HG03045 (cell line): ENCODE measurements around the gene IL17REL.

ENCODE experiments used
- ATAC-seq: cut with Tn5 transposase; IDR thresholded peaks from one replicate; pipeline ENCODE4 v1.9.1; 2021; ENCODE audit warnings: mild to moderate bottlenecking, moderate library complexity; ENCODE audit not compliant: unreplicated experiment

IL17REL gene

DNA sequence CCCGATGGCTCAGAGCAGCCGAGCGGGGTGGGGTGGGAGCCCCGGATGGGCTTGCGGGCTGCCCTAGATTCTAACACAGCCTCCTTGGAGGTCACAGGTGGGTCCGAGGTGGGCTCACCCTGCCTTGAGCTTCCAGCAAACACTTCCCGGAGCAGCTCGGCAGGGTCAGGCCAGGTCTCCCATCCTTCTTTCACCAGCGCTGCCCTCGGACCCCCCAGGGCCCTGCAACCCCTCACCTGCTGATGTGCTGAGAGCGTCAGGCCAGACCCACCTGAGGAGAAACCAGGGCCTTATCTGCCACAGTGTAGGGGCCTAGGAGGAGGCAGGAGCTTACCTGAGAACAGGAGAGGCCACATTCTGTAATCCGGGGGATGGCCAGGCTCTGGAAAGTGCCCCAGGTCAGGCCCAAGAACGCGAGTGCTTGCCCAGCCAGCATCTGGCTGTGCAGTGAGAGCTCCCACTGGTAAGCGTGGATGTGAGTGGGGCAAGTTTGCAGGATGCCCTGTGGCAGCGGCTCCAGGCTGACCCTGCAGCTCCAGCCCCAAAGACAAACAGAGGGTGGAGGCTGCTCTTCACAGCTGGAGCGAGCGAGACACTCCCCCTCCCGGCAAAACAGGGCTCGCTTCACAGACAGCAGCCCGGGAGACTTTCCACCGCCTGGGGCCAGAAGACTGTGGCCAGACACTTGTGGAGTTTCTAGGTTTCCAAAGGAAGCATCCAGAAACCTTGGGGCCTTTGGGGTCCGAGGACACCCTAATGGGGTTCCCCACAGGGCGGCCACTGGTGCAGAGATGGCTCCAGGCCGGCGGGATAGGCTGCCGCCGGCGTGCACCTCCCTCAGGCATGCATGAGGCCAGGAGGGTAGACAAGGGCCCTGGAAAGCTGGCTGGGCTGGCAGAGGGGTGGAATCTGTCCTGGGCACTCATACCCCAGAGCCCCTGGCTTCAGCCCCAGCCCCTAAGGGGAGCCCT lies at the start of gene IL17REL:
Gene IL17REL, minus strand, starts transcription at position 555 of the 971 bp plus-strand sequence. Its CDS starts 119 bp downstream, at position 436.
- ATAC-seq, result no peak

DNA sequence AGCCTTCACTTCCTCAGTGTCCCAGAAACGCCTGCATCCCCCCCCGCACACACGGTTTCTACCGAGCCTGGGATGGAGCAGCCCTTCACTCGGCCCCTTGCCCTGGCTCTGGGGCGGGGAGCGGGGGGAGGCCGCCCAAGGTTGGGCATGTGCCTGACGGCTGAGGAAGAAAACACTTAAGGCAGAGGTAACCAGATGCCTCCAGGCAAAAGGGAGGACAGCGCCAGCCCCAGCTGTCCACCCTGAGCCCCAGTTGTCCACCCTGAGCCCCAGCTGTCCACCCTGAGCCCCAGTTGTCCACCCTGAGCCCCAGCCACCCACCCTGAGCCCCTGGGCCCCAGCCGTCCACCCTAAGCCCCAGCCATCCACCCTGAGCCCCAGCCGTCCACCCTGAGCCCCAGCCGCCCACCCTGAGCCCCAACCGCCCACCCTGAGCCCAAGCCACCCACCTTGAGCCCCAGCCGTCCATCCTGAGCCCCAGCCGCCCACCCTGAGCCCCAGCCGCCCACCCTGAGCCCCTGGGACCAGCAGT lies 49.3 kb upstream of the IL17REL start:
- ATAC-seq, result no peak

DNA sequence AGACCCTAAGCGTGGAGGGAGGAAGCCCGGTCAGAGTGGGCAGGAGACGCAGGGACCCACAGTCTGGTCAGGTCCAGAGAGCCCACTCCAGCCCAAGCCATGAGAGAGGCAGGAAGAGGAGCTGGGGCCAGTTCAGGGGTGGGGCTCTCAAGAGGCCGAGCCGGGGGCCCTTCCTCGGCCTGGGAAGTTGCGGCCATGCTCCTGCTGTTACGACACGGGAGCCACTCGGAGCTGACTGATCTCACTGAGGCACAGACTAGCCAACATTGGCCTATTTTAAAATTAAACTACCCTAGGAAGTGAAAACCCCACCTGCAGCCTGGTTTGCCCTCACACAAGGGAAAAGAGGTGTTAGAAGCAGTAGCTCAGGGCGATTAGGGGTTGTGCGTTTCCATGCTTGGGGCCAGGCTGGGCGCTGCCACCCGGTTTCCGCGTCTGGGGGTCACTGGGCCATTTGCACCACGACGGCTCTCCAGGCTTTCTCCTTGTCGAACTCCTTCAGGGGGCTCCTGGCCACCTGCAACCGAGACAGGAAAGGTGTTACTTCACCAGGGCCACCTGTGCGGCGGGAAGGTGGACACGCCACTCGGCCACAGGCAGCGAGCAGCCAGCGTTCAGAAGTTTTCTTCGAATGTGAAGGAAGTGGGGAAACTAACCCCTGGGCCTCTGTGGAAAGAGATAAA lies 48.7 kb upstream of the IL17REL start:
- ATAC-seq, result no peak

DNA sequence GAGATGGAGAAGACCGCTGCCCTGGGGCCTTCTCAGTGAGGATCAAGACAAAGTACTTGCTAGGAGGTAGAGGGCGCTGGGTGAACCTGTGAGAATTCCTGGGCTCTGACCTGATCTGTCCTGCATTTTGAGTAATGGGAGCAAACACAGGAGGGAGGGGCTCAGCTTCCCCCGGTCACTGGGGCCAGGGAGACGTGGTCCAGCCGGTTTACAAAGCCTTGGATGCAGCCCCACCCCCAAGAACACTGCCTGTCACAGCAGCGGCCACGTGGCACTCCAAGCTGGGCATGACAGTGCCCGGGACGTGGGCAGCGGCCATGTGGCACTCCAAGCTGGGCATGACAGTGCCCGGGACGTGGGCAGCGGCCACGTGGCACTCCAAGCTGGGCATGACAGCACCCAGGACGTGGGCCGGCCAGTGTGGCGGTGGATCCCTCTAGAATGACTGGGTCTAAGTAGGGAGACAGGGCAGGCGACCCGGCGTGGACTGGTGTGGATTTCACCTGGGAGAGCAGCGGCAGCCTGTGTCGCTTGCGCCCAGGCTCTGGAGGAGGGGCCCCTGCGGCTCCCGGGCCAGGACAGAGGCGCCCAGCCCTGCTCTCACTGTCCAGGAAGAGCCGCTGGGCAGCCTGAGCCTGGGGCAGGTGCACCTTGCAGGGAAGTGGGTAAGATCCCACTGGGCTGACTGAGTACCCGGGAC lies 48.0 kb upstream of the IL17REL start:
- ATAC-seq, result no peak

DNA sequence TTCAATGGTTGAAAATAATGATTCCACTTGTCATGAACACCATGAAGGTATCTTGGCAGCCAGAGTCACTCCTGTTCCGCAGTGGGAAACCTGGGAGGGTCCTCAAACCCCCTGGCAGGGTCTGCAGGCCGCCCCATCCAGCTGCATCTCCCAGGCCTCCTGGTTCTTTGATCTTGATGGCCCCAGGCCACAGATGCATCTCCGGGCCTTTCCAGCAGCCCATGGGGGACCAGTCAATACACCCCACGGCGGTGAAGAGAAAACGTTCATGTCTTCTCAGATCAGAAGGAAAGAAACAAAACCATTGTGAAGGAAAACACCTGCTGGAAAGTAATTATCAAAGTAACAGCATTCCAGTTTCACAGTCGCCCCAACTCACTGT lies 47.3 kb upstream of the IL17REL start:
- no peak for ATAC-seq

- ATAC-seq, result no peak
Observed at GRCh38 chr22:50058906-50059880, 46.6 kb upstream of the IL17REL start.

- no peak for ATAC-seq
Observed at GRCh38 chr22:50058061-50058905, 45.7 kb upstream of the IL17REL start, which contains the start of gene TTLL8. TSS of gene TTLL8 (minus strand) at chr22:50058298.

DNA sequence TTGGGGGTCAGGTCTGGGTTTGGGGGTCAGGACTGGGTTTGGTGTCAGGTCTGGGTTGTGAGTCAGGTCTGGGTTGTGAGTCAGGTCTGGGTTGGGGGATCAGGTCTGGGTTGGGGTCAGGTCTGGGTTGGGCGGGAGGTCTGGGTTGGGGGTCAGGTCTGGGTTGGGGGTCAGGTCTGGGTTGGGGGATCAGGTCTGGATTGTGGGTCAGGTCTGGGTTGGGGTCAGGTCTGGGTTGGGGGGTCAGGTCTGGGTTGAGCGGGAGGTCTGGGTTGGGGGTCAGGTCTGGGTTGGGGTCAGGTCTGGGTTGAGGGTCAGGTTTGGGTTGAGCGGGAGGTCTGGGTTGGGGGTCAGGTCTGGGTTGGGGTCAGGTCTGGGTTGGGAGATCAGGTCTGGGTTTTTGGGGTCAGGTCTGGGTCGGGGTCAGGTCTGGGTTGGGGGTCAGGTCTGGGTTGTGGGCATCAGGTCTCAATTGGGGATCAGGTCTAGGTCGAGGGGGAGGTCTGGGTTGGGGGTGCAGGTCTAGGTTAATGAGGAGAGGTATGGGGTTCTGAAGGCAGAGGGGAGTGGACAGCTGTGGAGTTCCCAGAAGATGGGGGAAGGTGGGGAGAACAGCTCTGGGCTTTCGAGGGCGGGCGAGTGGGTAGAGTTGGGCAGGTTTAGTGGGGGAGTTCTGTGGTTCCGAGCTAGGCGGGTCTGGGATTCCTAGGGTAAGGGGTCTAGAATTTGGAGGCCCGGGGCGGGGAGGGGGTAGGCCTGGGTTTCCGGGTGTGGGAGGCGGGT lies 44.9 kb upstream of the IL17REL start:
- no peak for ATAC-seq

DNA sequence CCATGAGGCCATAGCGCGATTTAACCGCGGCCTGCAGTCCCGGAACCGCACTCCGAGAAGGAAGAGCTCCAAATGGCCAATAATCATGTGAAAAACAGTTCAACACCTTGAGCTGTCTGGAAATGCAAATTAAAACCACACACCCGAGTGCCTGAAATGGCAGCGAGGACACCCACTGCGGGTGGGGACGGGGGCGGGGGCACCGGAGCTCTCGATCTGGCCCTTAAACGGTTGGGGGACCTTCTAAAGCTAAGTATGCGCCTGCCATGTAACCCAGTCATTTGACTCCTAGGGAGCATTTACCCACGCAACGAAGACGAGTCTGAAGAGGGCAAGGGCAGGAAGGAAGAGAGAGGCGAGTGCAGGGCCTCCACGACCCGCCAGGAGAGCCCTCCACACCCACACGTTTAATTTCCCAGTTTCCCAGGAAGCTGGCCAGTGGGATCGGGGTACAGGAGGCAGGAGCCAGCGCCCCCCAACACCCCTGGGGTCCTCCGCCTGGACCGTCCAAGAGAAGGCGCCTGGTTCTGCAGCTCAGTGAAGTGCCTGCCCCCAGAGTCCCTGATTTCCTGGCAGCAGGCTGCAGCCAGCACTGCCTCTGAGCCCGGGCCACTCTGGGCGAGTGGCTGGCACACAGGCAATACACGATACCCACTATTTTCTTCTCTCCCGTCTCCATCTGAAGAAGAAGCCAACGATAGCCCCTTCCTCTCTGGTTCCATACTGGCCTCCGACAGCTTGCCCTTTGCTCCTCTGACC lies 43.8 kb upstream of the IL17REL start:
- no peak for ATAC-seq

DNA sequence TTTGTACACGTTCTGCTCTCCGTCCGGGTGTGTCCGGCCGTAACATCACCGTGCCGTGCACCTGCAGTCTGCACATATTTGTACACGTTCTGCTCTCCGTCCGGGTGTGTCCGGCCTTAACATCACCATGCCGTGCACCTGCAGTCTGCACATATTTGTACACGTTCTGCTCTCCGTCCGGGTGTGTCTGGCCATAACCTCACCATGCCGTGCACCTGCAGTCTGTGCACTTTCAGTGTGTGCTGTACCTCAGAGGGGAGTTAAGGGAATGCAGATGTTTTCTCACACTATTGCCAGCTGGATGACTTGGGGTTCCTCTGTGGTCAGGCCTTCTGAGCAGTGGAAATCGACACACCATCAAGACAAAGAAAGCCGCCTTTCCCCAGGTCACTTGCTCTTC lies 41.3 kb upstream of the IL17REL start:
- no peak for ATAC-seq

GRCh38 chr22:50051930-50052329 lies 39.4 kb upstream of the IL17REL start:
- no peak for ATAC-seq

DNA sequence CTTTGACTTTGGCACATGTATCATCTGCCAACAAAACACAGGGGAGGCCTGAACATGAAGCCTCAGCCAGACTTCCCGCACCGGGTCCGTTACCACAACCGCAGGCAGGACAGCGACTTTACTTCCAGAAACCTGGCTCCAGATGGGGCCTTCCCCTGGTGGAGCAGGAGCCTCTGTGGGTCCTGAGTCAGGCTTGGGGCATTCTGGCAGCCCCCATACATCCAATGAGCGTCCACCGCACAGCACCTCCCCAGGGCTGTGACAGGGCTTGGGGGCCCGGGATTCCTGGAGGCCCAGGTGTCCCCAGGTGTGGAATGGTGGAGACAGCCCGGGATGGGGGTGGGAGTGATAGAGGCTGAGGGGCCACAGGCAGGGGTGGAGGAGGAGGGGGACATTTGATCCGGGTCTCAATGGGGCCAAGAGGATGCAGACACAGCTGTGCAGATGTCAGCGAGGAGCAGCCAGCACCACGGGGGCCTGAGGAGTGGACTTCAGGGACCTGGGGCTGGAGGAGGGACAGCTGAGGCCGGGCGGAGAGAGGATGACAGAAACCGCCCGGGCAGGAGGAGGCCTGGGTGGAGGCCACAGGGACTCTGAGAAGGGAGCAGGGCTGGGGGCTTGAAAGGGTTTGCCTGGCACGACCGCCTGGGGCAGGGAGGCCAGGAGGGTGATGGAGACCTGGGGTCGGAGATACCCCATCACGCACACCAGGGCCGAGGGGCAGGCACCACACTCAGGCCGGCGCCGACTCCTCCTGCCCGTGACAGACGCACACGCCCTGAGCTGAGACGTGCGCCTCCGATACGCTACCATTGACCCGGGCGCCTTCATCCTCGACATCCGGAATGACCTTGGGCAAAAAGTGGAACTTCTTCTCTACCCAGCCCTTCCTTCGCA lies 37.0 kb upstream of the IL17REL start:
- ATAC-seq, result no peak

DNA sequence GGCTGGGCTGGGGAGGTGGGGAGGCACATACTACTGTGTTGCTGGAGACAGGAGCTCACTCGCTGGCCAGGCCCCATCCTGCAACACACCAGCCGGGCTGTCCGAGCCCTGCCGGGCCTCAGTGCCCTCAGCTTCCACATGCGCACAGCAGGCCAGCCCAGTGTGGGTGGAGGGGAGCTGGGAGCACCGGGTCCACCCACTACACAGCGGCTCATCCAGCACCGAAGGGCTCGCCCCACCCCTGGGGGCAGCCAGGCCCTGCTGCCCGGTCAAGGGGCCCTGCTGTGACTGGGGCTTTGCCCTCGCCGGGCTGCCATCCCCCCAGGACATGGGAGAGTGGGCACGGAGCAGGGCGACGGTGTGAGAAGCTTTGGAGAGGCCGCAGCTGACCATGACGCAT lies 36.3 kb upstream of the IL17REL start:
- ATAC-seq, result no peak

DNA sequence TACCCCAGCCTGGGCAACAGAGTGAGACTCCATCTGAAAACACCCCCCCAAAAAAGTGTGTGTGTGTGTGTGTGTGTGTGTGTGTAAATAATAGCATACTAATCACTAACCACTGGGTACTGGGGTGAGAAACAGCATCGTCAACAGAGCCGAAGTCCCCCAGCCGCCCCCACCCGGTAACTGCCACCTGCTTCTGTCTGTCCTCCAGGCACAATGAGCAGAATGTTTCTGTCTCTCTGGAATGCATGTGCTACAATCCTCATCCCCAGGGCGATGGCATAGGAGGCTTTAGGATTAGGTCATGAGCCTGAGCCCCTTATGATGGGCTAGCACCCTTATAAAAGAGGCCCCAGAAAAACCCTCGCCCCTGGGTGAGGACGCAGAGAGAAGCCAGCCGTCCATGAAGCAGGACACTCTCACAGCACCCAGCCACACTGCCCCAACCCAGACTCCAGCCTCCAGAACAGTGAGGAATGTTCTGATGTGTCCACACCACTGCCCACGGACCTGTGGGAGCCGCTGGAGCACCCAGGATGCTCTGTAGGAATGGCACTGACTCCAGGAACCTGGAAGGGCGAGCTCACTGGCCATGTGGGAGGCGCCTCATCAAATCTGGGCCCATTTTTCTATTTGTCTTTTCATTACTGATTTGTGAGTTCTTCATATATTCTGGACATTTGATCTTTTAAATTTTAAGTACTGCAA lies 35.6 kb upstream of the IL17REL start:
- no peak for ATAC-seq

DNA sequence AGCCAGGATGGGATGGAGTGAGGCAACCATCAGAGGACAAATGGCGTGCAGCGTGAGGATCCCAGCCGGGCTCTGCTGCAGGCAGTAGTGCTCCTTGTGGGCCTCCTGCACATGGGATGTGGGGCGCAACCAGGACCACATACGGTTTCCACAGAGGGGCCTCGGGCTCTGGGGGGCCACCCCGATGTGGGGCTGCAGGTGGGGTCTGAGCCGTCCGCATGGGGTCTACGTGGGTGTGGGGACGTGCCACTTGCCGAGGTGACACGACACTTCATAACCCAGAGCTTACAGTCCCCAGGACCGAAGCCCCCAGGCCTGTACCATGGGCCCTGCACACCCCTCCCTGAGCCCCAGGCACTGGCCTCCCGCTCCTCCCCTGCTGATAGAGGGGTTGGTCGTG lies 34.8 kb upstream of the IL17REL start:
- no peak for ATAC-seq
